HepG2 (cell line): ENCODE results near the gene CIB2. TPM values are rescaled to one million over a fixed set of nuclear protein-coding genes. Genes with fewer than 3 reads are reported as not detected.

Experiments used
- CCAR2 ChIP-seq: fragments of 200-400 bp; formaldehyde crosslinking; optimal IDR thresholded peaks from 2 replicates; pipeline ENCODE3; 2018; ENCODE audit warnings: low read depth, mild to moderate bottlenecking, low read length, moderate library complexity
- ERF ChIP-seq: IDR thresholded peaks from 2 replicates; pipeline ENCODE4 v1.6.1; 2018; ENCODE audit warnings: missing biosample characterization, missing genetic modification reagents
- ETV5 ChIP-seq: IDR thresholded peaks from 2 replicates; pipeline ENCODE4 v1.6.1; 2018; ENCODE audit warnings: missing biosample characterization, missing genetic modification reagents, inconsistent platforms, borderline replicate concordance
- FOXA3 ChIP-seq: IDR thresholded peaks from 2 replicates; pipeline ENCODE4 v1.6.1; 2016; ENCODE audit warnings: missing genetic modification reagents, missing compliant biosample characterization
- HMG20A ChIP-seq: IDR thresholded peaks from 2 replicates; pipeline ENCODE4 v1.6.1; 2016; ENCODE audit warnings: borderline replicate concordance
- MIER3 ChIP-seq: IDR thresholded peaks from 2 replicates; pipeline ENCODE4 v1.6.1; 2016; ENCODE audit warnings: missing compliant biosample characterization, borderline replicate concordance
- MLX ChIP-seq: IDR thresholded peaks from 2 replicates; pipeline ENCODE4 v1.6.1; 2016
- MTF2 ChIP-seq: sonication (generic); formaldehyde crosslinking; IDR thresholded peaks from 2 replicates; pipeline ENCODE4 v1.5.0; 2020; ENCODE audit warnings: missing genetic modification reagents, borderline replicate concordance
- NCOA2 ChIP-seq: sonication (generic); formaldehyde crosslinking; IDR thresholded peaks from 2 replicates; pipeline ENCODE4 v1.8.0; 2022; ENCODE audit warnings: inconsistent platforms
- NFE2L1 ChIP-seq: sonication (generic); formaldehyde crosslinking; IDR thresholded peaks from 2 replicates; pipeline ENCODE4 v1.4.0; 2020; ENCODE audit warnings: missing genetic modification reagents, mild to moderate bottlenecking, borderline replicate concordance
- PBX2 ChIP-seq: IDR thresholded peaks from 2 replicates; pipeline ENCODE4 v1.6.1; 2016; ENCODE audit warnings: control low read depth
- POLR2G ChIP-seq: fragments of 200-400 bp; formaldehyde crosslinking; IDR thresholded peaks from 2 replicates; pipeline ENCODE4 v1.6.1; 2018; ENCODE audit warnings: mild to moderate bottlenecking, low read depth, low read length, moderate library complexity
- SNRNP70 ChIP-seq: fragments of 200-400 bp; formaldehyde crosslinking; IDR thresholded peaks from 2 replicates; pipeline ENCODE4 v1.6.1; 2017; ENCODE audit warnings: mild to moderate bottlenecking, low read depth, low read length, moderate library complexity
- SOX5 ChIP-seq: IDR thresholded peaks from 2 replicates; pipeline ENCODE4 v1.6.1; 2016; ENCODE audit warnings: borderline replicate concordance
- TAF15 ChIP-seq: fragments of 200-400 bp; formaldehyde crosslinking; IDR thresholded peaks from one replicate; pipeline ENCODE4 v1.6.1; 2018; ENCODE audit warnings: mild to moderate bottlenecking, low read depth, low read length; ENCODE audit not compliant: poor library complexity, severe bottlenecking
- ZNF225 ChIP-seq: sonication (generic); formaldehyde crosslinking; IDR thresholded peaks from 2 replicates; pipeline ENCODE4 v1.4.0; 2020; ENCODE audit warnings: mild to moderate bottlenecking, missing genetic modification reagents
- ZNF83 ChIP-seq: sonication (generic); formaldehyde crosslinking; IDR thresholded peaks from 2 replicates; pipeline ENCODE4 v1.4.0; 2020; ENCODE audit warnings: missing genetic modification reagents, mild to moderate bottlenecking, borderline replicate concordance
- ZSCAN29 ChIP-seq: sonication (generic); formaldehyde crosslinking; conservative IDR thresholded peaks from 2 replicates; pipeline ENCODE4 v1.4.0; 2020; ENCODE audit warnings: mild to moderate bottlenecking, missing genetic modification reagents
- ZSCAN9 ChIP-seq: IDR thresholded peaks from 2 replicates; pipeline ENCODE4 v1.6.1; 2016; ENCODE audit warnings: borderline replicate concordance
- polyA plus RNA-seq, 8 experiments: library from polyadenylated mRNA; depleted of rRNA in 3 of 8; stranded (reverse) in 7 of 8; unstranded in 1 of 8; fragments of >200 nt; fragmentation: Illumina TruSeq in 4 of 8; extraction: Trizol in 4 of 8; gene quantifications; 2 replicates each; pipeline versions ENCODE4 v1.2.1 to v1.2.3, GENCODE V29; 2011 to 2016; ENCODE audit warnings: low read depth in 4 of 8, missing spikeins in 1 of 8, mixed read lengths in 1 of 8; ENCODE audit not compliant: insufficient read depth in 1 of 8
- total RNA-seq, 5 experiments: library from RNA; depleted of rRNA; stranded (reverse); fragments of >200 nt; fragmentation: Illumina TruSeq; extraction: Trizol; gene quantifications; 2 replicates each; pipeline ENCODE4 v1.2.3, GENCODE V29; 2016; ENCODE audit warnings: low read depth in 1 of 5
- TF ChIP-seq, protein P1 (sequence below): sonication (generic); formaldehyde crosslinking; IDR thresholded peaks from 2 replicates; pipeline ENCODE4 v1.5.1; 2020; ENCODE audit warnings: mild to moderate bottlenecking, missing genetic modification reagents, borderline replicate concordance
- TF ChIP-seq, protein P2 (sequence below): sonication (generic); formaldehyde crosslinking; IDR thresholded peaks from 2 replicates; pipeline ENCODE4 v1.4.0; 2020; ENCODE audit warnings: missing genetic modification reagents
- TF ChIP-seq, protein P3 (sequence below): sonication (generic); formaldehyde crosslinking; IDR thresholded peaks from 2 replicates; pipeline ENCODE4 v1.4.0; 2020; ENCODE audit warnings: missing genetic modification reagents

The CIB2 gene
- total and polyA plus RNA-seq, 2 of the 13 experiments (the other 11 are each of a cell fraction or from before 2014, with no cell fraction given) = 1.4 to 1.5 TPM

DNA sequence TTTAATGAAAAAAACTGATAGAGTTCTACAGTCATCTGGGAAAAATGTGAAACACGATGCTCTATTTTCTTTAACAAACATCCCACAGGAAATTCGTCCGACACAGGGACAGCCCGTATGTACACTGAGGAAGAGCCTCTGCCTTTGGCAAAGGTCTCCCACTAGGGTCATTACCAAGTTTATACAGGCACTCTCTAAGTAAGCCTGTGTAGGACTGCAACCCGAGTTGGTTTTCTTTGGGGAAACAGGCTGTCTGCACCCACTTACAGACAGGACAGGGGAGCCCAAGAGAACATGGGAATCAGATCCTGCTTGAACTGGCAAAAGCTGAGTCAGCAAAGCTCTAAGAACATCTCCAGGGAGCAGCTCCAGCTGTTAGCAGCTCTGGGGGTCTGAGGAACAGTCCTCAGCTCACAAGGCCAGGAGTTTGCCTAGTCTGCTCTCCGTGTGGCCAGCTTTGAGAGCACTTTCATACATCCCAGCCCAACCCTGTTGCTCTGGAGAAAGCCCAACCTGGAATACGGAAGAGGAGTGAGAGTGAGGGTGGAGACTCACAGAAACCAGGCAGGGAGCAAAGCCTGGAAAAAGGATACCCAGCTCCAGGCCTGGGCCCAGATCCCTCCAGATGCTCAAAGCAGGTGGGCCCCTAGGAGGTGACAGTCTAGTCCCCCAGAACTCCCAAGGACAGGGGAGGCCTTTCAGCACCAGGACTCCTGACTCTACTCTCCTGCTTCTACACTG, 55.6 kb downstream of the CIB2 start (continued):
- TF ChIP-seq NCOA2 (CRISPR knock-in tag) (no peak), MLX (CRISPR knock-in tag) (no peak), CCAR2 (no peak), PBX2 (CRISPR knock-in tag) (no peak), TAF15 (no peak), HMG20A (no peak), POLR2G (no peak), SNRNP70 (no peak), ETV5 (peak; percentile 36; the same call in 1 of the 2 replicates), ZSCAN9 (CRISPR knock-in tag) (no peak), NFE2L1 (CRISPR knock-in tag) (no peak), FOXA3 (CRISPR knock-in tag) (peak; percentile 53), ZNF225 (CRISPR knock-in tag) (no peak), SOX5 (no peak; the same call in 1 of the 2 replicates), MTF2 (CRISPR knock-in tag) (no peak), ZNF83 (no peak), MIER3 (CRISPR knock-in tag) (no peak), ERF (no peak), ZSCAN29 (CRISPR knock-in tag) (no peak)
- TF ChIP-seq, protein P1, sequence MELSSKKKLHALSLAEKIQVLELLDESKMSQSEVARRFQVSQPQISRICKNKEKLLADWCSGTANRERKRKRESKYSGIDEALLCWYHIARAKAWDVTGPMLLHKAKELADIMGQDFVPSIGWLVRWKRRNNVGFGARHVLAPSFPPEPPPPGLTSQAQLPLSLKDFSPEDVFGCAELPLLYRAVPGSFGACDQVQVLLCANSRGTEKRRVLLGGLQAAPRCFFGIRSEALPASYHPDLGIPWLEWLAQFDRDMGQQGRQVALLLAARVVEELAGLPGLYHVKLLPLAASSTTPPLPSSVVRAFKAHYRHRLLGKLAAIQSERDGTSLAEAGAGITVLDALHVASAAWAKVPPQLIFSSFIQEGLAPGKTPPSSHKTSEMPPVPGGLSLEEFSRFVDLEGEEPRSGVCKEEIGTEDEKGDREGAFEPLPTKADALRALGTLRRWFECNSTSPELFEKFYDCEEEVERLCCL (CRISPR knock-in tag) = no peak
- TF ChIP-seq, protein P2, sequence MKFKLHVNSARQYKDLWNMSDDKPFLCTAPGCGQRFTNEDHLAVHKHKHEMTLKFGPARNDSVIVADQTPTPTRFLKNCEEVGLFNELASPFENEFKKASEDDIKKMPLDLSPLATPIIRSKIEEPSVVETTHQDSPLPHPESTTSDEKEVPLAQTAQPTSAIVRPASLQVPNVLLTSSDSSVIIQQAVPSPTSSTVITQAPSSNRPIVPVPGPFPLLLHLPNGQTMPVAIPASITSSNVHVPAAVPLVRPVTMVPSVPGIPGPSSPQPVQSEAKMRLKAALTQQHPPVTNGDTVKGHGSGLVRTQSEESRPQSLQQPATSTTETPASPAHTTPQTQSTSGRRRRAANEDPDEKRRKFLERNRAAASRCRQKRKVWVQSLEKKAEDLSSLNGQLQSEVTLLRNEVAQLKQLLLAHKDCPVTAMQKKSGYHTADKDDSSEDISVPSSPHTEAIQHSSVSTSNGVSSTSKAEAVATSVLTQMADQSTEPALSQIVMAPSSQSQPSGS (CRISPR knock-in tag) = no peak
- TF ChIP-seq, protein P3, sequence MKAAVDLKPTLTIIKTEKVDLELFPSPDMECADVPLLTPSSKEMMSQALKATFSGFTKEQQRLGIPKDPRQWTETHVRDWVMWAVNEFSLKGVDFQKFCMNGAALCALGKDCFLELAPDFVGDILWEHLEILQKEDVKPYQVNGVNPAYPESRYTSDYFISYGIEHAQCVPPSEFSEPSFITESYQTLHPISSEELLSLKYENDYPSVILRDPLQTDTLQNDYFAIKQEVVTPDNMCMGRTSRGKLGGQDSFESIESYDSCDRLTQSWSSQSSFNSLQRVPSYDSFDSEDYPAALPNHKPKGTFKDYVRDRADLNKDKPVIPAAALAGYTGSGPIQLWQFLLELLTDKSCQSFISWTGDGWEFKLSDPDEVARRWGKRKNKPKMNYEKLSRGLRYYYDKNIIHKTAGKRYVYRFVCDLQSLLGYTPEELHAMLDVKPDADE (CRISPR knock-in tag) = no peak
